K562 (cell line): ENCODE measurements around the gene CTAGE1. TPM values are rescaled to one million over a fixed set of nuclear protein-coding genes. Genes with fewer than 3 reads are reported as not detected.
A peak's percentile ranks its signal among the peaks of the same experiment; 100 is the strongest.

Experiments
- ATAC-seq: fragments of 200-7000 bp; cut with Tn5 transposase; 3 replicates; pipeline ENCODE4 v1.9.1; 2020; ENCODE audit warnings: moderate library complexity
- BruUV-seq: library from RNA; stranded (reverse); fragments of 400-500 nt; replicated peaks from 2 replicates; lab custom pipeline; 2021; lab: Mats Ljungman, UMichigan
- CTCF ChIA-PET: fragments of 300-600 bp; formaldehyde crosslinking; extraction: SDS; loops from one replicate; lab custom pipeline; 2021; ENCODE audit warnings: low intra/inter-chr PET ratio; lab: Yijun Ruan, JAX
- POLR2A ChIA-PET: fragments of 300-600, 350-650 bp; sonication (Branson Sonifier 250); formaldehyde crosslinking; extraction: SDS; loops from one replicate; lab custom pipeline; 2021; ENCODE audit warnings: antibody characterized with exemption, inconsistent platforms; lab: Yijun Ruan, JAX
- DNase-seq, 4 experiments: peaks; one replicate each; pipeline versions ENCODE4 v3.0.0 to v3.0.0-alpha.2; 2011 to 2018; ENCODE audit warnings: low spot score in 3 of 4, mixed read lengths in 3 of 4; ENCODE audit errors: extremely low read depth in 1 of 4
- FAIRE-seq: peaks from 2 replicates; lab custom pipeline; 2011; peaks lifted over from hg19 to GRCh38; lab: Jason Lieb, UNC
- H2AFZ ChIP-seq: 2 replicates; pipeline ENCODE4 v1.6.0; 2011; ENCODE audit warnings: low read depth, low read length, control low read depth, inconsistent platforms
- H3K27ac ChIP-seq: fragments of 200-600 bp; 3 replicates; pipeline ENCODE4 v1.8.0; 2011; ENCODE audit warnings: low read depth, mild to moderate bottlenecking, control low read depth, inconsistent platforms, low read length, moderate library complexity, mixed read lengths; ENCODE audit errors: extremely low read depth
- H3K27me3 ChIP-seq, 2 experiments: fragments of 300-600 bp in 1 of 2; 2 replicates in 1 of 2; 3 replicates in 1 of 2; pipeline versions ENCODE4 v1.6.0 to v1.8.0; 2011; ENCODE audit warnings: inconsistent platforms in 2 of 2, low read length in 2 of 2, mild to moderate bottlenecking in 1 of 2, mixed read lengths in 1 of 2, moderate library complexity in 1 of 2; ENCODE audit not compliant: control insufficient read depth in 2 of 2, insufficient read depth in 2 of 2
- H3K36me3 ChIP-seq: fragments of 300-600 bp; 3 replicates; pipeline ENCODE4 v1.8.0; 2011; ENCODE audit warnings: mild to moderate bottlenecking, low read length, inconsistent platforms; ENCODE audit not compliant: control insufficient read depth, insufficient read depth
- H3K4me1 ChIP-seq, 2 experiments: fragments of 200-600 bp in 1 of 2; replicated peaks in 1 of 2; 2 replicates in 1 of 2; 3 replicates in 1 of 2; pipeline versions ENCODE4 v1.5.1 to v1.8.0; 2011; ENCODE audit warnings: inconsistent platforms in 2 of 2, low read length in 2 of 2, mild to moderate bottlenecking in 1 of 2, mixed read lengths in 1 of 2, moderate library complexity in 1 of 2; ENCODE audit not compliant: control insufficient read depth in 2 of 2, insufficient read depth in 2 of 2
- H3K4me2 ChIP-seq: 2 replicates; pipeline ENCODE4 v1.6.1; 2011; ENCODE audit warnings: low read length, control low read depth, inconsistent platforms, mixed read lengths; ENCODE audit not compliant: insufficient read depth
- H3K4me3 ChIP-seq: fragments of 200-600 bp; sonication (generic), shearing (Covaris generic); 2 replicates; pipeline ENCODE4 v1.5.1; 2016; ENCODE audit warnings: control low read depth, inconsistent platforms
- H3K79me2 ChIP-seq: fragments of 200-600 bp; 3 replicates; pipeline ENCODE4 v1.8.0; 2011; ENCODE audit warnings: low read length, inconsistent platforms; ENCODE audit not compliant: control insufficient read depth, insufficient read depth
- H3K9ac ChIP-seq, 2 experiments: 2 replicates each; pipeline versions ENCODE4 v1.6.0 to v1.6.1; 2011; ENCODE audit warnings: low read depth in 2 of 2, low read length in 2 of 2, control low read depth in 1 of 2, inconsistent platforms in 1 of 2, mild to moderate bottlenecking in 1 of 2, mixed read lengths in 1 of 2; ENCODE audit not compliant: insufficient read depth in 1 of 2
- H3K9me1 ChIP-seq: one replicate; pipeline ENCODE4 v1.6.0; 2011; ENCODE audit warnings: inconsistent platforms, mild to moderate bottlenecking, low read length, moderate library complexity; ENCODE audit not compliant: control insufficient read depth, insufficient read depth
- H3K9me3 ChIP-seq: replicated peaks from 2 replicates; pipeline ENCODE4 v1.5.1; 2011; ENCODE audit warnings: low read depth, low read length, inconsistent platforms; ENCODE audit not compliant: control insufficient read depth, insufficient read depth
- H4K20me1 ChIP-seq: replicated peaks from 2 replicates; pipeline ENCODE4 v1.6.1; 2011; ENCODE audit warnings: low read length, inconsistent platforms, mixed read lengths; ENCODE audit not compliant: control insufficient read depth, insufficient read depth
- ATF7 ChIP-seq: fragments of 450-650 bp; IDR thresholded peaks from 2 replicates; pipeline ENCODE4 v1.7.1; 2014; ENCODE audit warnings: mild to moderate bottlenecking, moderate library complexity
- EGR1 ChIP-seq: fragments of 450-650 bp; conservative IDR thresholded peaks from 2 replicates; pipeline ENCODE4 v1.6.1; 2017; ENCODE audit warnings: mild to moderate bottlenecking
- MAFG ChIP-seq: fragments of 450-650 bp; conservative IDR thresholded peaks from 2 replicates; pipeline ENCODE4 v1.6.1; 2016; ENCODE audit warnings: missing genetic modification characterization, missing compliant biosample characterization
- SOX6 ChIP-seq: fragments of 450-650 bp; IDR thresholded peaks from 2 replicates; pipeline ENCODE4 v1.6.1; 2014; ENCODE audit warnings: mild to moderate bottlenecking
- STAT5A ChIP-seq: IDR thresholded peaks from 2 replicates; pipeline ENCODE4 v1.6.1; 2012; ENCODE audit warnings: low read length, inconsistent platforms, borderline replicate concordance
- ZNF121 ChIP-seq: sonication (generic); formaldehyde crosslinking; conservative IDR thresholded peaks from 2 replicates; pipeline ENCODE4 v1.8.0; 2022; ENCODE audit warnings: missing genetic modification reagents
- ZNF316 ChIP-seq: fragments of 450-650 bp; IDR thresholded peaks from 2 replicates; pipeline ENCODE4 v1.6.1; 2016
- ZNF740 ChIP-seq, 3 experiments: fragments of 200-800 bp in 1 of 3; sonication (Bioruptor generic) in 1 of 3; sonication (generic) in 1 of 3; formaldehyde crosslinking in 1 of 3; IDR thresholded peaks; 2 replicates each; pipeline versions ENCODE4 v1.6.1 to v1.8.0; 2016 to 2022; ENCODE audit warnings: mild to moderate bottlenecking in 2 of 3, missing compliant biosample characterization in 2 of 3, missing genetic modification characterization in 2 of 3, missing genetic modification reagents in 1 of 3
- WGBS: fragments of 100-300 bp; shearing (Covaris generic); methylation state at CpG from one replicate; pipeline ENCODE4 v1.1.6; 2016; ENCODE audit warnings: low coverage, mixed read lengths; ENCODE audit not compliant: insufficient coverage; ENCODE audit errors: missing lambda C conversion rate; 5-methylcytosine and 5-hydroxymethylcytosine counted together
- in situ Hi-C: fragments of 300-500 bp; cut with MboI; formaldehyde crosslinking; loops from 4 replicates; pipeline ENCODE4 v1.15.0; 2018; ENCODE audit warnings: inconsistent platforms, mixed read lengths
- intact Hi-C: fragments of 100-400 bp; cut with micrococcal nuclease; formaldehyde crosslinking; loops from 2 replicates; pipeline ENCODE4 v1.14.2; 2022
- polyA plus RNA-seq, 8 experiments: library from polyadenylated mRNA; depleted of rRNA in 4 of 8; stranded (reverse) in 5 of 8; unstranded in 3 of 8; fragments of >200 nt; fragmentation: Nextera tagmentation in 2 of 8; fragmentation: Illumina TruSeq in 1 of 8; extraction: Ambion mirVana in 2 of 8; extraction: Trizol in 1 of 8; gene quantifications; 2 replicates each; pipeline versions ENCODE4 v1.2.1 to v1.2.3, GENCODE V29; 2011 to 2014; ENCODE audit warnings: inconsistent platforms in 1 of 8, missing spikeins in 1 of 8
- total RNA-seq, 7 experiments: library from RNA; depleted of rRNA in 6 of 7; stranded (reverse); fragments of >200 nt in 6 of 7; fragmentation: Illumina TruSeq in 2 of 7; extraction: Trizol in 2 of 7; gene quantifications; 2 replicates each; pipeline versions ENCODE4 v1.2.1 to v1.2.3, GENCODE V29; 2011 to 2021; ENCODE audit warnings: low replicate concordance in 1 of 7
- TF ChIP-seq, protein P1 (sequence below): fragments of 450-650 bp; formaldehyde crosslinking; IDR thresholded peaks from 2 replicates; pipeline ENCODE4 v1.4.0; 2022; ENCODE audit warnings: missing genetic modification characterization
- TF ChIP-seq, protein P2 (sequence below), 2 experiments: fragments of 450-650 bp in 1 of 2; sonication (generic) in 1 of 2; formaldehyde crosslinking in 1 of 2; IDR thresholded peaks in 1 of 2; conservative IDR thresholded peaks in 1 of 2; 2 replicates each; pipeline versions ENCODE4 v1.6.1 to v1.8.1; 2016 to 2023; ENCODE audit warnings: mild to moderate bottlenecking in 2 of 2, moderate library complexity in 2 of 2, inconsistent platforms in 1 of 2, missing genetic modification reagents in 1 of 2

CTAGE1 gene
- total and polyA plus RNA-seq, 9 of the 15 experiments (the other 6 are each of a cell fraction or from before 2014, with no cell fraction given): not detected

DNA sequence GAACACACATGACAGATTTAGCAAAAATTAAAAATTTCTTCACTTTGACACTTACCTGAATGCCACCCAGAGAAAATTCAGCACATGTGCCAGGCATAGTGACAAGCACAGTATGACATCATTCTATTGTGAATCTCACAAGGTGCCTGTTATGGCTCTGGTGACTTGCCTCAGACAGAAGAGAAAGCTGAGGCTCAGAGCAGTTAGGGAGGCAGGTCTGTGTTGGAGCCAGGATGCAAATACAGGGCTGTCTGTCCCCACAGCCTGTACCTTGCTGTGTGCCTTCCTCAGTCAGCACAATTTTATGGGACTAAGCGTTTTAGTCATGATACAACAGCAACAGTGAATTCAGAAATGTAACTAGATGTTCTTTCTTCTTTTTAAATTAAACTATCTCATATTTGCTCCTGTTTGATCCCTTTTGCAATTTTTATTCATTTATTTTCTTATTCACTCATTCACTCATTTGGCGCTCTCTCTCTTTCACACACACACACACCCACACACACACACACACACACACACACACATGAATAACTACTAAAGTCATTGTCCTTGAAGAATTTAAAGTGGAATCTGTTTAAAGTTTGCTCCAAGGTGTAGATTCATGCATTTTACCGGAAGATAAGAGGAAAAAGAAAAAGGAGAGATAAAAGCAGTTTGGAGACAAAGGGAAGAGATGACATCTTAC, 37.9 kb upstream of the CTAGE1 start:
- CTCF ChIA-PET: no interaction called here
- H3K9ac ChIP-seq: no peak overlapping the region
- H3K27me3 ChIP-seq: no peaks in the 10 kb centered on the region
- no peak for DNase-seq
- peak overlapping the region; percentile 66 for H2AFZ ChIP-seq
- H3K27ac ChIP-seq: no peak overlapping the region
- H3K4me1 ChIP-seq: peaks cover 6 to 16% of the 10 kb centered on the region in 2 experiments; a peak in 3 of 5 replicates
- no peaks in the 10 kb centered on the region for H3K79me2 ChIP-seq
- H3K4me2 ChIP-seq: no peak overlapping the region
- WGBS: 48% methylated on average over 3 of the region's 3 CpGs
- BruUV-seq: no TSS peak
- no peak overlapping the region for H3K4me3 ChIP-seq
- in situ Hi-C loops (no loop called here), intact Hi-C loops (no loop called here)
- POLR2A ChIA-PET: interaction anchor here (0.6 to 1.5 kb wide), 3 partner anchors 12 to 72 kb away, joined by 3 to 5 read pairs (median 3); no protein-coding TSS in a partner anchor
- H4K20me1 ChIP-seq: no peaks in the 10 kb centered on the region
- no peak for FAIRE-seq
- ATAC-seq: peak; percentile 26
- no peaks in the 10 kb centered on the region for H3K36me3 ChIP-seq
- H3K9me1 ChIP-seq: no peaks in the 10 kb centered on the region
- TF ChIP-seq ZNF740 (CRISPR knock-in tag; IDR thresholded peaks at IDR 0.05) (no peak), ZNF740 (tag; IDR thresholded peaks at IDR 0.05) (no peak), STAT5A (no peak), EGR1 (peak; percentile 80), ZNF121 (CRISPR knock-in tag) (no peak), ZNF316 (0 out of 2 replicates have a peak, but pooled peaks have one; percentile 16), ATF7 (peak; percentile 46; the same call in 1 of the 2 replicates), SOX6 (0 out of 2 replicates have a peak, but pooled peaks have one; percentile 18), MAFG (tag) (0 out of 2 replicates have a peak, but pooled peaks have one; percentile 11)
- TF ChIP-seq, protein P1, sequence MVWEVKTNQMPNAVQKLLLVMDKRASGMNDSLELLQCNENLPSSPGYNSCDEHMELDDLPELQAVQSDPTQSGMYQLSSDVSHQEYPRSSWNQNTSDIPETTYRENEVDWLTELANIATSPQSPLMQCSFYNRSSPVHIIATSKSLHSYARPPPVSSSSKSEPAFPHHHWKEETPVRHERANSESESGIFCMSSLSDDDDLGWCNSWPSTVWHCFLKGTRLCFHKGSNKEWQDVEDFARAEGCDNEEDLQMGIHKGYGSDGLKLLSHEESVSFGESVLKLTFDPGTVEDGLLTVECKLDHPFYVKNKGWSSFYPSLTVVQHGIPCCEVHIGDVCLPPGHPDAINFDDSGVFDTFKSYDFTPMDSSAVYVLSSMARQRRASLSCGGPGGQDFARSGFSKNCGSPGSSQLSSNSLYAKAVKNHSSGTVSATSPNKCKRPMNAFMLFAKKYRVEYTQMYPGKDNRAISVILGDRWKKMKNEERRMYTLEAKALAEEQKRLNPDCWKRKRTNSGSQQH (CRISPR knock-in tag): 0 out of 2 replicates have a peak, but pooled peaks have one; percentile 40
- TF ChIP-seq, protein P2, sequence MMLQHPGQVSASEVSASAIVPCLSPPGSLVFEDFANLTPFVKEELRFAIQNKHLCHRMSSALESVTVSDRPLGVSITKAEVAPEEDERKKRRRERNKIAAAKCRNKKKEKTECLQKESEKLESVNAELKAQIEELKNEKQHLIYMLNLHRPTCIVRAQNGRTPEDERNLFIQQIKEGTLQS (IDR thresholded peaks at IDR 0.05): peak; percentile 57
- TF ChIP-seq, protein P2 (CRISPR knock-in tag; conservative IDR thresholded peaks at IDR 0.05): no peak
- no peaks in the 10 kb centered on the region for H3K9me3 ChIP-seq
